OCI-LY3 (cell line): ENCODE data around the gene HPS1.

ENCODE experiments used
- CTCF ChIP-seq: fragments of 200-600, 300-600 bp; sonication (generic); IDR thresholded peaks from 2 replicates; pipeline ENCODE4 v1.5.1; 2014; ENCODE audit warnings: antibody characterized with exemption, low read length, low read depth
- EZH2phosphoT487 ChIP-seq: fragments of 200-600 bp; shearing (Covaris generic); IDR thresholded peaks from 2 replicates; pipeline ENCODE4 v1.6.1; 2018; ENCODE audit warnings: antibody characterized with exemption, mixed run types, low read depth

GRCh38 chr10:98485959-98486358 lies 39.2 kb upstream of the HPS1 start:
- TF ChIP-seq CTCF (no peak), EZH2phosphoT487 (no peak)
